ENCODE results near the gene UXT. TPM values are rescaled to one million over a fixed set of nuclear protein-coding genes. Genes with fewer than 3 reads are reported as not detected.
"Not testable (repeated sequence)": the region's sequence is repeated elsewhere in the genome, so short reads cannot be mapped to it uniquely, and the experiment has no call there.

The UXT gene
- total RNA-seq, 3 donors from 2014 or later: 130 to 155 (median 140) TPM

- Histone ChIP-seq H3K27ac (no peak overlapping the region), H3K4me1 (no peaks in the 10 kb centered on the region), H3K36me3 (no peaks in the 10 kb centered on the region), H3K4me3 (no peak overlapping the region), H3K9me3 (peaks cover 3 to 9% of the 10 kb centered on the region in 2 donors), H3K27me3 (peaks cover 0 to 17% of the 10 kb centered on the region in 2 donors)
- TF ChIP-seq POLR2A (IDR thresholded peaks at IDR 0.05): no peak
- no peak for TF ChIP-seq POLR2AphosphoS5 (IDR thresholded peaks at IDR 0.05)
- TF ChIP-seq CTCF (IDR thresholded peaks at IDR 0.05): no peak
- intact Hi-C loops (cut with DNase I; ENCODE audit: low total_unique reads): no loop called here
- no peak for DNase-seq (ENCODE audit: low spot score in 2 of 2)
Observed at GRCh38 chrX:47605024-47605423, 54.0 kb downstream of the UXT start.

- intact Hi-C loops (cut with DNase I; ENCODE audit: low total_unique reads); H3K36me3 ChIP-seq; H3K4me3 ChIP-seq; H3K27me3 ChIP-seq; H3K4me1 ChIP-seq; H3K27ac ChIP-seq; DNase-seq (ENCODE audit: low spot score in 2 of 2): not testable (repeated sequence)
- H3K9me3 ChIP-seq: peaks cover 5 to 25% of the 10 kb centered on the region in 2 donors
Observed at GRCh38 chrX:47603125-47603524, 55.9 kb downstream of the UXT start.

Other genes starting within 250 kb of the UXT start
- gene ZNF41, start 176.0 kb downstream of the UXT start, total RNA-seq: 10 to 100 TPM in 1 of 3 donors, 1 to 10 TPM in 2; 7.2 to 14.0 (median 9.2) TPM
- gene ARAF, start 98.0 kb downstream of the UXT start, total RNA-seq: 10 to 100 TPM; 27.9 to 37.6 (median 30.6) TPM
- 100 to 1,000 TPM in 2 of 3 donors, 10 to 100 TPM in 1; 85.9 to 225 (median 180) TPM for gene TIMP1, start 76.7 kb downstream of the UXT start, total RNA-seq
- not detected for gene SYN1, start 39.3 kb downstream of the UXT start, total RNA-seq
- 10 to 100 TPM in 1 of 3 donors, 1 to 10 TPM in 2; 2.6 to 17.4 (median 3.3) TPM for gene CFP, start 29.2 kb downstream of the UXT start, total RNA-seq
- 10 to 100 TPM; 18.0 to 22.0 (median 21.0) TPM for gene ELK1, start 8.6 kb downstream of the UXT start, total RNA-seq
- 10 to 100 TPM in 2 of 3 donors, 1 to 10 TPM in 1; 6.4 to 11.1 (median 10.2) TPM for gene ZNF81, start 177.7 kb upstream of the UXT start, total RNA-seq